Measurements from ENCODE around the gene SFRP5. TPM values are rescaled to one million over a fixed set of nuclear protein-coding genes. Genes with fewer than 3 reads are reported as not detected.

The SFRP5 gene
- total and polyA plus RNA-seq, 4 donors: 3.6 to 15.1 (median 6.5) TPM

- no peaks in the 10 kb centered on the region for H3K27me3 ChIP-seq (ENCODE audit: control insufficient read depth in 4 of 4, insufficient read depth in 4 of 4, low read length in 3 of 4)
- DNase-seq (ENCODE audit: low spot score): no peak
- no peaks in the 10 kb centered on the region for H3K36me3 ChIP-seq (ENCODE audit: control insufficient read depth in 4 of 4, insufficient read depth in 3 of 4, low read depth in 1 of 4, low read length in 3 of 4)
- H3K4me3 ChIP-seq (ENCODE audit: low read depth in 1 of 3, low read length in 3 of 3): no peak overlapping the region
- H3K9ac ChIP-seq (ENCODE audit: low read depth in 1 of 2, low read length in 2 of 2): no peak overlapping the region
- WGBS: 76% methylated on average over 6 of the region's 6 CpGs
- H3K9me3 ChIP-seq (ENCODE audit: control insufficient read depth in 4 of 4, low read length in 3 of 4): no peaks in the 10 kb centered on the region
- TF ChIP-seq REST (IDR thresholded peaks at IDR 0.05): no peak
- no peaks in the 10 kb centered on the region for H3K4me1 ChIP-seq (ENCODE audit: control insufficient read depth in 4 of 4, insufficient read depth in 4 of 4, low read length in 3 of 4)
- H3K27ac ChIP-seq (ENCODE audit: low read depth in 1 of 2, low read length in 2 of 2): no peak overlapping the region
These were observed 18.1 kb upstream of the SFRP5 start for GRCh38 chr10:97789770-97790397.

GRCh38 chr10:97788552-97789442 lies 17.0 kb upstream of the SFRP5 start:
- WGBS: 22% methylated on average over 22 of the region's 22 CpGs
- no peak overlapping the region for H3K27ac ChIP-seq (ENCODE audit: low read depth in 1 of 2, low read length in 2 of 2)
- H3K9ac ChIP-seq (ENCODE audit: low read depth in 1 of 2, low read length in 2 of 2): no peak overlapping the region
- H3K36me3 ChIP-seq (ENCODE audit: control insufficient read depth in 4 of 4, insufficient read depth in 3 of 4, low read depth in 1 of 4, low read length in 3 of 4): no peaks in the 10 kb centered on the region
- H3K4me3 ChIP-seq (ENCODE audit: low read depth in 1 of 3, low read length in 3 of 3): no peak overlapping the region
- H3K9me3 ChIP-seq (ENCODE audit: control insufficient read depth in 4 of 4, low read length in 3 of 4): no peaks in the 10 kb centered on the region
- H3K4me1 ChIP-seq (ENCODE audit: control insufficient read depth in 4 of 4, insufficient read depth in 4 of 4, low read length in 3 of 4): no peaks in the 10 kb centered on the region
- no peaks in the 10 kb centered on the region for H3K27me3 ChIP-seq (ENCODE audit: control insufficient read depth in 4 of 4, insufficient read depth in 4 of 4, low read length in 3 of 4)
- TF ChIP-seq RAD21 (IDR thresholded peaks at IDR 0.05) (no peak), EGR1 (IDR thresholded peaks at IDR 0.05; ENCODE audit: low read depth in 2 of 2) (no peak), CTCF (IDR thresholded peaks at IDR 0.05; ENCODE audit: low read depth, low read length, missing input control) (no peak), SP1 (IDR thresholded peaks at IDR 0.05) (peak; percentile 12), REST (IDR thresholded peaks at IDR 0.05) (no peak), NR2F2 (IDR thresholded peaks at IDR 0.05) (peak; percentile 34)
- peak; percentile 81 for DNase-seq (ENCODE audit: low spot score)
